Measurements from ENCODE around the gene SCN2B. TPM values are rescaled to one million over a fixed set of nuclear protein-coding genes. Genes with fewer than 3 reads are reported as not detected.

The SCN2B gene
- polyA plus RNA-seq, 1 of the 3 experiments (the other 2 are of a cell fraction), result 0.05 TPM

DNA sequence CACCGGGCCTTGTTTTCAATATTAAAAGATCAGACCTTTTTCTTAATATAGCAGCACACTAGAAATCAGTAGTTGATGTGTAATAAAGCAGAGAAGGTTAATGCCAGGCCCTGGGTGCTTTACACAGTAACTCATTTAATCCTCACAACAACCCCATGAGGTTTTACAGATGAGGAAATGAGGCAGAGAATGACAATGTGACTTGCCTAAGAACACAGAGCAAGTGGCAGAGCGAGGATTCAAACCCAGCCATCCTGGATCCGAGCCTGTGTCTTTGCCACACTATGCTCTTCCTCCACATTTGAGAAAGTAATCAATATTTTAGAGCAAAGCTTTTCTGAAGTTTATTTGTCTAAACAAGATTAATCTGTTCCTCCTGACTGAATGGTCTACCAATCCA, 41.1 kb upstream of the SCN2B start:
- H3K9me2 ChIP-seq, result no peaks in the 10 kb centered on the region
- no peak overlapping the region for H3K4me3 ChIP-seq (ENCODE audit: low read depth in 2 of 2, low read length in 1 of 2)
- H3K4me2 ChIP-seq, result no peak overlapping the region
- H3K79me2 ChIP-seq (ENCODE audit: insufficient read depth), result no peaks in the 10 kb centered on the region
- ChIA-PET POLR2A (no interaction called here), CTCF (no interaction called here)
- TF ChIP-seq EZH2phosphoT487 (IDR thresholded peaks at IDR 0.05; ENCODE audit: borderline replicate concordance, low read depth) (no peak), POLR2AphosphoS5 (IDR thresholded peaks at IDR 0.05; ENCODE audit: low read depth, low read length) (no peak), FOSL2 (IDR thresholded peaks at IDR 0.05; ENCODE audit: borderline replicate concordance, low read depth) (no peak), MXI1 (IDR thresholded peaks at IDR 0.05; ENCODE audit: low read depth, low read length) (no peak), NRF1 (IDR thresholded peaks at IDR 0.05; ENCODE audit: low read depth, low read length) (no peak), GABPA (IDR thresholded peaks at IDR 0.05; ENCODE audit: low read depth) (no peak), JUND (IDR thresholded peaks at IDR 0.05) (no peak), EP300 (IDR thresholded peaks at IDR 0.05; ENCODE audit: borderline replicate concordance in 1 of 2, low read depth in 1 of 2, low read length in 1 of 2) (no peak), MAX (IDR thresholded peaks at IDR 0.05; ENCODE audit: low read depth) (no peak)
- TF ChIP-seq, protein P1, sequence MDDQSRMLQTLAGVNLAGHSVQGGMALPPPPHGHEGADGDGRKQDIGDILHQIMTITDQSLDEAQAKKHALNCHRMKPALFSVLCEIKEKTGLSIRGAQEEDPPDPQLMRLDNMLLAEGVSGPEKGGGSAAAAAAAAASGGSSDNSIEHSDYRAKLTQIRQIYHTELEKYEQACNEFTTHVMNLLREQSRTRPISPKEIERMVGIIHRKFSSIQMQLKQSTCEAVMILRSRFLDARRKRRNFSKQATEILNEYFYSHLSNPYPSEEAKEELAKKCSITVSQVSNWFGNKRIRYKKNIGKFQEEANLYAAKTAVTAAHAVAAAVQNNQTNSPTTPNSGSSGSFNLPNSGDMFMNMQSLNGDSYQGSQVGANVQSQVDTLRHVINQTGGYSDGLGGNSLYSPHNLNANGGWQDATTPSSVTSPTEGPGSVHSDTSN (IDR thresholded peaks at IDR 0.05), result no peak
- no peak overlapping the region for H3K27ac ChIP-seq (ENCODE audit: low read depth in 2 of 2, low read length in 1 of 2)
- DNase-seq, result no peak
- WGBS (ENCODE audit: low lambda C conversion rate), result 35% methylated on average over 3 of the region's 3 CpGs
- peaks cover 65% of the 10 kb centered on the region for H3K27me3 ChIP-seq (ENCODE audit: insufficient read depth)
- H3F3A ChIP-seq (replicated peaks; ENCODE audit: insufficient read depth), result no peaks in the 10 kb centered on the region
- no peaks in the 10 kb centered on the region for H3K36me3 ChIP-seq (replicated peaks in 1 of 2; ENCODE audit: control insufficient read depth in 1 of 2, insufficient read depth in 2 of 2, low read length in 1 of 2)
- H4K20me1 ChIP-seq (ENCODE audit: insufficient read depth), result no peaks in the 10 kb centered on the region
- H2AFZ ChIP-seq (ENCODE audit: low read depth), result no peak overlapping the region
- no peaks in the 10 kb centered on the region for H3K4me1 ChIP-seq (ENCODE audit: control insufficient read depth in 1 of 2, insufficient read depth in 2 of 2, low read depth in 1 of 2, low read length in 1 of 2)
- H3K9me3 ChIP-seq, result no peaks in the 10 kb centered on the region
- no peak overlapping the region for H3K9ac ChIP-seq

- Histone ChIP-seq H3K79me2 (ENCODE audit: insufficient read depth) (no peaks in the 10 kb centered on the region), H3K4me3 (ENCODE audit: low read depth in 2 of 2, low read length in 1 of 2) (no peak overlapping the region), H2AFZ (ENCODE audit: low read depth) (no peak overlapping the region), H3F3A (replicated peaks; ENCODE audit: insufficient read depth) (no peaks in the 10 kb centered on the region), H3K36me3 (replicated peaks in 1 of 2; ENCODE audit: control insufficient read depth in 1 of 2, insufficient read depth in 2 of 2, low read length in 1 of 2) (no peaks in the 10 kb centered on the region), H3K9ac (no peak overlapping the region), H3K9me3 (no peaks in the 10 kb centered on the region), H3K4me1 (ENCODE audit: control insufficient read depth in 1 of 2, insufficient read depth in 2 of 2, low read depth in 1 of 2, low read length in 1 of 2) (no peaks in the 10 kb centered on the region), H3K27me3 (ENCODE audit: insufficient read depth) (peaks cover 72% of the 10 kb centered on the region), H3K9me2 (no peaks in the 10 kb centered on the region), H3K27ac (ENCODE audit: low read depth in 2 of 2, low read length in 1 of 2) (no peak overlapping the region), H4K20me1 (ENCODE audit: insufficient read depth) (no peaks in the 10 kb centered on the region), H3K4me2 (no peak overlapping the region)
- no peak for DNase-seq
- WGBS (ENCODE audit: low lambda C conversion rate), result 16% methylated on average over 11 of the region's 11 CpGs
- TF ChIP-seq RAD21 (IDR thresholded peaks at IDR 0.05; ENCODE audit: low read length) (no peak), USF2 (IDR thresholded peaks at IDR 0.05; ENCODE audit: borderline replicate concordance, low read depth, low read length) (no peak), TCF12 (IDR thresholded peaks at IDR 0.05) (no peak), FOXM1 (IDR thresholded peaks at IDR 0.05; ENCODE audit: low read depth) (no peak), RXRA (IDR thresholded peaks at IDR 0.05; ENCODE audit: borderline replicate concordance, low read depth) (no peak), TEAD4 (IDR thresholded peaks at IDR 0.05; ENCODE audit: borderline replicate concordance, insufficient read depth) (no peak)
- POLR2A ChIA-PET, result no interaction called here
- CTCF ChIA-PET, result interaction anchor here (2.5 kb wide), 1 partner anchor 19 kb away, joined by 10 read pairs; no protein-coding TSS in a partner anchor
Measured at GRCh38 chr11:118216621-118217481, 40.4 kb upstream of the SCN2B start.

Data from SK-N-SH (cell line).